Neural cell (in vitro differentiated cells): ENCODE measurements around the gene IL1A. TPM values are rescaled to one million over a fixed set of nuclear protein-coding genes. Genes with fewer than 3 reads are reported as not detected.

Experiments
- H2AFZ ChIP-seq: fragments of 200-600, 300-800 bp; sonication (generic), shearing (Covaris generic); 2 replicates; pipeline ENCODE4 v1.6.0; 2014; ENCODE audit warnings: low read depth, mild to moderate bottlenecking, antibody characterized with exemption, low read length, moderate library complexity
- H3F3A ChIP-seq: fragments of 200-600 bp; shearing (Covaris generic); 2 replicates; pipeline ENCODE4 v1.6.1; 2016; ENCODE audit warnings: mild to moderate bottlenecking, moderate library complexity, mixed read lengths, antibody characterized with exemption, low read length; ENCODE audit not compliant: insufficient read depth, poor library complexity, severe bottlenecking
- H3K27ac ChIP-seq: fragments of 200-600, 300-800 bp; sonication (generic), shearing (Covaris generic); 2 replicates; pipeline ENCODE4 v1.5.1; 2014; ENCODE audit warnings: mild to moderate bottlenecking, low read length, moderate library complexity
- H3K27me3 ChIP-seq: fragments of 300-800, 200-600 bp; sonication (generic), shearing (Covaris generic); 2 replicates; pipeline ENCODE4 v1.6.0; 2014; ENCODE audit warnings: mild to moderate bottlenecking, low read depth, low read length, moderate library complexity; ENCODE audit not compliant: insufficient read depth
- H3K36me3 ChIP-seq: fragments of 300-800, 200-600 bp; sonication (generic), shearing (Covaris generic); 2 replicates; pipeline ENCODE4 v1.5.1; 2014; ENCODE audit warnings: mild to moderate bottlenecking, antibody characterized with exemption, low read length, moderate library complexity; ENCODE audit not compliant: insufficient read depth
- H3K4me2 ChIP-seq: fragments of 300-800, 200-600 bp; sonication (generic), shearing (Covaris generic); 2 replicates; pipeline ENCODE4 v1.6.0; 2014; ENCODE audit warnings: mild to moderate bottlenecking, low read length
- H3K4me3 ChIP-seq: fragments of 300-800, 200-600 bp; sonication (generic), shearing (Covaris generic); 2 replicates; pipeline ENCODE4 v1.5.1; 2014; ENCODE audit warnings: mild to moderate bottlenecking, low read length, moderate library complexity
- H3K79me2 ChIP-seq: fragments of 200-600 bp; shearing (Covaris generic); replicated peaks from 2 replicates; pipeline ENCODE4 v1.6.0; 2014; ENCODE audit warnings: mild to moderate bottlenecking, low read length, moderate library complexity; ENCODE audit not compliant: insufficient read depth
- H3K9ac ChIP-seq: fragments of 300-800, 200-600 bp; sonication (generic), shearing (Covaris generic); 2 replicates; pipeline ENCODE4 v1.6.1; 2016; ENCODE audit warnings: mild to moderate bottlenecking, low read length, mixed read lengths
- H3K9me2 ChIP-seq: fragments of 200-600 bp; shearing (Covaris generic); 2 replicates; pipeline ENCODE4 v1.6.1; 2016; ENCODE audit warnings: mild to moderate bottlenecking, low read length, mixed read lengths; ENCODE audit not compliant: insufficient read depth
- H3K9me3 ChIP-seq: fragments of 200-600, 300-800 bp; sonication (generic), shearing (Covaris generic); 2 replicates; pipeline ENCODE4 v1.6.1; 2016; ENCODE audit warnings: mild to moderate bottlenecking, mixed run types, low read length, moderate library complexity, mixed read lengths
- H4K20me1 ChIP-seq: fragments of 200-600 bp; shearing (Covaris generic); 2 replicates; pipeline ENCODE4 v1.6.1; 2016; ENCODE audit warnings: mild to moderate bottlenecking, mixed run types; ENCODE audit not compliant: insufficient read depth
- EP300 ChIP-seq: fragments of 450-650 bp; conservative IDR thresholded peaks from 2 replicates; pipeline ENCODE4 v1.6.1; 2014; ENCODE audit warnings: antibody characterized with exemption, mild to moderate bottlenecking, moderate library complexity; ENCODE audit not compliant: poor library complexity, severe bottlenecking
- EZH2 ChIP-seq: fragments of 200-600, 300-800 bp; shearing (Covaris generic), sonication (generic); IDR thresholded peaks from 2 replicates; pipeline ENCODE4 v1.6.1; 2014; ENCODE audit warnings: antibody characterized with exemption, low read length, borderline replicate concordance, mild to moderate bottlenecking; ENCODE audit not compliant: insufficient read depth, poor library complexity, severe bottlenecking
- MXI1 ChIP-seq: fragments of 450-650 bp; conservative IDR thresholded peaks from 2 replicates; pipeline ENCODE4 v1.6.1; 2014; ENCODE audit warnings: antibody characterized with exemption, mild to moderate bottlenecking; ENCODE audit not compliant: poor library complexity, severe bottlenecking
- POLR2AphosphoS5 ChIP-seq: IDR thresholded peaks from 2 replicates; pipeline ENCODE4 v1.6.1; 2012
- RAD21 ChIP-seq: fragments of 450-650 bp; conservative IDR thresholded peaks from 2 replicates; pipeline ENCODE4 v1.6.1; 2014; ENCODE audit warnings: antibody characterized with exemption, mild to moderate bottlenecking, moderate library complexity
- REST ChIP-seq: IDR thresholded peaks from 2 replicates; pipeline ENCODE4 v1.6.1; 2012; ENCODE audit warnings: borderline replicate concordance
- SMC3 ChIP-seq: fragments of 450-650 bp; conservative IDR thresholded peaks from 2 replicates; pipeline ENCODE4 v1.6.1; 2014; ENCODE audit warnings: antibody characterized with exemption, mild to moderate bottlenecking, moderate library complexity; ENCODE audit not compliant: poor library complexity
- TAF1 ChIP-seq: IDR thresholded peaks from 2 replicates; pipeline ENCODE4 v1.6.1; 2012; ENCODE audit warnings: low read depth
- polyA plus RNA-seq: library from polyadenylated mRNA; depleted of rRNA; stranded (reverse); fragments of >200 nt; gene quantifications from 2 replicates; pipeline ENCODE4 v1.2.3, GENCODE V29; 2014
- TF ChIP-seq, protein P1 (sequence below): fragments of 450-650 bp; IDR thresholded peaks from 2 replicates; pipeline ENCODE4 v1.5.1; 2014; ENCODE audit warnings: antibody characterized with exemption, mild to moderate bottlenecking, moderate library complexity; ENCODE audit not compliant: poor library complexity, severe bottlenecking

IL1A gene
- polyA plus RNA-seq, 1 donor from 2014 or later, result 0.14 TPM

- no peaks in the 10 kb centered on the region for H3F3A ChIP-seq
- H2AFZ ChIP-seq, result no peak overlapping the region
- H3K79me2 ChIP-seq, result no peaks in the 10 kb centered on the region
- no peak for TF ChIP-seq MXI1
- no peak for TF ChIP-seq POLR2AphosphoS5
- TF ChIP-seq EP300, result no peak
- TF ChIP-seq, protein P1, sequence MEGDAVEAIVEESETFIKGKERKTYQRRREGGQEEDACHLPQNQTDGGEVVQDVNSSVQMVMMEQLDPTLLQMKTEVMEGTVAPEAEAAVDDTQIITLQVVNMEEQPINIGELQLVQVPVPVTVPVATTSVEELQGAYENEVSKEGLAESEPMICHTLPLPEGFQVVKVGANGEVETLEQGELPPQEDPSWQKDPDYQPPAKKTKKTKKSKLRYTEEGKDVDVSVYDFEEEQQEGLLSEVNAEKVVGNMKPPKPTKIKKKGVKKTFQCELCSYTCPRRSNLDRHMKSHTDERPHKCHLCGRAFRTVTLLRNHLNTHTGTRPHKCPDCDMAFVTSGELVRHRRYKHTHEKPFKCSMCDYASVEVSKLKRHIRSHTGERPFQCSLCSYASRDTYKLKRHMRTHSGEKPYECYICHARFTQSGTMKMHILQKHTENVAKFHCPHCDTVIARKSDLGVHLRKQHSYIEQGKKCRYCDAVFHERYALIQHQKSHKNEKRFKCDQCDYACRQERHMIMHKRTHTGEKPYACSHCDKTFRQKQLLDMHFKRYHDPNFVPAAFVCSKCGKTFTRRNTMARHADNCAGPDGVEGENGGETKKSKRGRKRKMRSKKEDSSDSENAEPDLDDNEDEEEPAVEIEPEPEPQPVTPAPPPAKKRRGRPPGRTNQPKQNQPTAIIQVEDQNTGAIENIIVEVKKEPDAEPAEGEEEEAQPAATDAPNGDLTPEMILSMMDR, result no peak
- no peak for TF ChIP-seq REST
- TF ChIP-seq RAD21, result no peak
- TF ChIP-seq EZH2, result no peak
- TF ChIP-seq TAF1, result no peak
- no peak for TF ChIP-seq SMC3
- H3K27ac ChIP-seq, result no peak overlapping the region
- H3K4me3 ChIP-seq, result no peak overlapping the region
- H3K9ac ChIP-seq, result no peak overlapping the region
- H3K4me2 ChIP-seq, result no peak overlapping the region
- H3K27me3 ChIP-seq, result no peaks in the 10 kb centered on the region
- H3K36me3 ChIP-seq, result no peaks in the 10 kb centered on the region
- no peaks in the 10 kb centered on the region for H4K20me1 ChIP-seq
- no peaks in the 10 kb centered on the region for H3K9me2 ChIP-seq
- H3K9me3 ChIP-seq, result no peaks in the 10 kb centered on the region
Measured at GRCh38 chr2:112725545-112726457, 58.5 kb downstream of the IL1A start.

DNA sequence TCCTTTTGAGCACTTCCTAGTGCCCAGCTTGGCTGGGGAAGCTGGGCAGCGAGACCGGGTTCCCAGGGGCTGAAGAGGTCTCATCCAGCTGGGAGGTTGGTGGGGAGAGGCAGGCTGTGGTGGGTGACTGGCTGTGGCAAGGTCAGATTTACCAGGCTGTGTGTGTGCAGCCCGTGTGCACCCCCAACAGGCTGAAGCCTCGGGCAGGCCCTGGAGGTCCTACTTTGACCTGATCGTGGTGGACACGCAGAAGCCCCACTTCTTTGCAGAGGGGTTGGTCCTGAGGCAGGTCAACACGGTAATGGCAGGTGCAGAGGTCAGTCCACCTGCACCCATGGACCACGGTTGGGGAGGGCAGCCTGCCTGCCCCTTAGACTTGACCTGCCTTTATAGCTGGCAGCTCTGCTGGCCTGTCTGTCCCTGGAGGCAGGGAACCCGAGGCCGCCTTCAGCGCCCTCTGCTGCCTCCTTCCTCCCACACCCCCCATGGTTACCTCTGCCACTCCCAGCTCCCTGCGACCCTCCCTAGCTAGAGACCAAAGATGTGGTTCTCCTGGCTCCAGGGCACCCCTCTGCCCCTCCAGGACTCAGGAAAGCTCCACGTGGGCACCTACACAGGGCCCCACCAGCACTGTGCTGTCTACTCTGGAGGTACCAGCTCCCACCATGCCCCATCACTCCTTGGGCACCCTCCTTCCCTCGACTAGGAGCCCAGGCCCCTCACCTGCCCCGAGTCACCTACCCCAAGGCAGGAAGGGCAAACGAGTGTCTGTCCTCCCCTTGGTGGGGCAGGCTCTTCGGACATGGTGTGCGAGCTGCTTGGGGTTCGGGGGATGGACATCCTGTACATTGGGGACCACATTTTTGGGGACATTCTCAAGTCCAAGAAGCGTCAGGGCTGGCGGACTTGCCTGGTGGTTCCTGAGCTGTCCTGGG lies 59.4 kb downstream of the IL1A start:
- H3K4me2 ChIP-seq, result no peak overlapping the region
- H3F3A ChIP-seq, result no peaks in the 10 kb centered on the region
- no peak overlapping the region for H3K4me3 ChIP-seq
- no peaks in the 10 kb centered on the region for H4K20me1 ChIP-seq
- H3K9me3 ChIP-seq, result no peaks in the 10 kb centered on the region
- no peak overlapping the region for H2AFZ ChIP-seq
- no peaks in the 10 kb centered on the region for H3K27me3 ChIP-seq
- no peaks in the 10 kb centered on the region for H3K9me2 ChIP-seq
- H3K27ac ChIP-seq, result no peak overlapping the region
- TF ChIP-seq MXI1, result no peak
- TF ChIP-seq EZH2, result no peak
- no peak for TF ChIP-seq SMC3
- H3K79me2 ChIP-seq, result no peaks in the 10 kb centered on the region
- H3K9ac ChIP-seq, result no peak overlapping the region
- no peaks in the 10 kb centered on the region for H3K36me3 ChIP-seq
